ENCODE measurements around the gene PNKD.

Gene PNKD

DNA sequence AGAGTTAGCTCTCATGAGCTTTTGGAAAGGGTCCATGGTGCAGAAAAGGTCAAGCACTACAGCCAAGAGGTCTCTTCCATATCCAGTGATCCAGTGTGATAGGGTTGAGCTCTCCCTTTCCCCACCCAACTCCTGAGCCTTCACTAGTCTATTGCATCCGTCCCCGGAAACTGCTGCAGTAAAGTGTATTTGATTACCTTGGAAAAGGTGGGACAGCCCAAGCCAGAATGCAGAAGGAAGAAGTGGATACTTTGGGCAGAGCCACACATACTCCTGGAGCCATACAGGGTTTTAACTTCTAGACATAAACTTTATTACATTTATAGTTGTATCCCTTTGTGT lies 3.6 kb downstream of the PNKD start:
- DNase-seq, result no peak

DNA sequence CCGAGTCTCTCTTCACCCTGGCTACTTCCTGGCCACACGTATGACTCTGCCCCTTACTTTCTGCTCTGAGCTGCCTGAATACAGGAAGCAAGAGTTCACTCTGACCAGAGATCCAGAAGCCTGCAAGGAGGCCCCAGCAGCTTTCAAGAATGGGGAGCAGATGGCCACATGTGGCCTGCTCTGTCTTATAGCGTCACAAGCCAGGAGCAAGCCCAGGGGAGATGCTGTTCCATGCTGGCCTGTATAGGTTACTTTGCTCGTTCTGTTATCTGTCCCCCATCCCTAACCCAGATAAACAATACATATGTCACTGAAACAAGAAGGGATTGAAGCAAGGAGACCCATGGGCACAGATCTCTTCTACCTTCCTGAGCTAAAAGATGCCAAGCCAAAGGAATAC lies 4.3 kb downstream of the PNKD start:
- DNase-seq, result no peak

DNA sequence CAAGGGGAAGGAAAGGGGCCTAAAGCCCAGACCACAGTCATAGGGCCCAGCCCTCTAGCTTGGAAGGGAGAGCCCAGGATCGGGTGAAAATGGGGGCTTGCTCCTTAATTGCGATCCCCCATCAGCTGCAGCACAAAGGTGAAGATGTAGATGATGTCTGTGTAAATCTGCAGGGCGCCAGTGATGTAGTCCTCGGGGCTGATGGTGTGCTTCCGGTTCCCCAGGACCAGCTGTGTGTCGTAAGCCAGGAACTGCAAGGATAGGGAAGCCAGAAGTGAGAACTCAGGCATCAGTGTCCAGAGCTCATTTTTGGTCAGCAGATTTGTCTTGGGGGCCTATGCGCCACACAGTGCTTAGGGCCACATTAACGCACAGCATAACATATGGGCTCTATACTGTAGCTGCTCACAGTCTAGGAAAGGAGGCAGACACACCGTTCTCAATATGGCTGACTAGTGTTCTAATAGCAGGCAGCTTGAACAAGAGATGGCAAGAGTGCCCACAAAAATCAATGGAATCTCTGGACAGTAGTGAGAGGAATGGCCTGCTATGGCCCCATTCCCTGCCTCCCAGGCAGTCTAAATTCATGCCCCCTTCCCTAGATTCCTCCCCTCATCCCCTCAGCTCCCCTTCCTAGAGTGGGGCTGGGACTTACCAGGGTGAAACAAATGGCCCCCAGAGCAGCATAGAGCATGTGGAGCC lies 5.2 kb downstream of the PNKD start:
- DNase-seq, result no peak

DNA sequence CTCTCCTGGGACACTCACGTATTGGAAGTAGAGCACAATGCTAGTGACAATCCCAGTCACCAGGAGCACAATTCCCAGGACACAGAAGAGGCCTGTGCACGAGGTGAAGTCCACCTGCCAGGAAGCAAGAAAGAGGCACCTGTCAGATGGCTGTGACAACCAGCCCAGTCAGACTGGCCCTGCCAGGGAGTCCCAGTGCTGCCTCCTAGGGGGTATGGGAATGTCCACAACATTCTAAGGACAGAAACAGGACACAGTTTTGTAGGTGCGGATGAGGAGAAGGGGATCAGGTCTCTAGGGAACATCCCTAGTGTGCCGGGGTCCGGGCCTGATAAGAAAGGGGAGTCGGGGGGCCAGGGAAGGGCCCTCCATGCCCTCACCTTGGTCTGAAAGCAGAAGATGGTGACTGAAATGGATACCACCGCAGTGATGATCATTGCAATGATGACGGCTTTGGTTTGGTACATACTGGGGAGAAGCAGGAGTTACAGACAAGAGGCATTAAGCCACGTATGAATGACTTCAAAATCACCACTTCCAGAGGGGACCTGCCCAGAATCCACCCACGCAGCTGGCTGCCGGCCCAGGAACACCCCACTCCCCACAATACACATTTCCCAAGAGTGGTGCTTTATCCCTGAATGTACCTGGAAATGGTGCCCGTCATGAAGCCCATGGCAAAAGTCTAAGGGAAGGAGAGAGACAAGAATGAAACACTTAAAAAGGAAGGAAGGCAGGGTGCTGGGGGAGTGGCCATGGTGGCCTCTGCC lies 6.9 kb downstream of the PNKD start:
- no peak for DNase-seq

DNA sequence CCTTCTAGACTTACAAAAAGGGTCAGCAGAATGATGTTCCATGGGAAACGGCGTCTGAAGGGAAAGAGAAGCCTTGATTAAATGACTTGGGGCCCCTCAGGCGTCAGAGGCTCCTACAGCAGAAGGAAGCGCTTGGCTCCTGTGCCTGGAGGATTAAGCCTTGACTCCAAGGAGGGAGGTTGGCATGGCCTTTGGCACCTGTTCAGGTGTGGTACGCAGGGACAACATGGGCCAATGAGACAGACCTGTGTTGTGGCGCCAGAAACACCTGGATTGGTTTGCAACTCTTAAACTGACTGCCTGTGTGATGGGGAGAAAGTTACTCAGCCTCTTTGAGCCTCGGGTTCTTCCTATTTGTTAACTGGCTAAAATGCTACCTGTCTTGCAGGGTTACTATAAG lies 7.6 kb downstream of the PNKD start:
- no peak for DNase-seq

DNA sequence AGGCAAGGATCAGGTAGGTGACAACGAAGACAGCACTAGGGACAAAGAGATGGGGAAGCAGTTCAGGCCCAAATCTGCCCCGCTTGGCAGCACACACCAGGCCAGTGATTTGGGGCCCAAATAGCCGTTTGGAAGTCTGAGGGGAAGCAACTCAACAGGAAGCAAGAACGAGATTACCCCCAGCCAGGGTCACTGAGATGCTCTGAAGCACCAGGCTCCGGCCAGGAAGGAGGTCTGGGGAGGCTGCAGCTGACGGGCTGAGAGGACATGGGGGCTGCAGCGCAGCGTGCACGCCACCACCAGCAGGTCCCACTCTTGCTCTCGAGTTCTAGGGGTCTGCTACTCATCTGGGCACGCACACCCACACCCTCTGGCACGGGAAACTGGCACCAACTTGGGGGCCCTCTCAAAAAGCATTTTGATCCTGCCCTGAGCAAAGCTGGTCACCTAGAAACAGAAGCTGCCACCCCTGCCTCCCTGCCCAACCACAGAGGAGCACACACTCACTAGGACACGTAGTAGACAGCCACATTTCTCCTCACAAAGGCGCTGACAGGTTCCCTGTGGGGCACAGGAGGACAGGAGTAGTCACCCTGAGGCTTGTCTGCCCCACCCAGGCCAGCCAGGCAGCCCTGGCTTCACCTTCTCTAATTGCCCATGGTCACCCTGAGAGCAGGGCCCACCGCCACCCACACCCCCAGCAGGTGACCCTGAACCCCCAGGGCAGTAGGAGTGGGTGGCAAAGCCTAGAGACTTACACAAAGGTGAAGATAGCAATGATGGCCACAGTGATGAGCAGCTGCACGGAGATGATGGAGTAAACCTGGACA lies 8.4 kb downstream of the PNKD start:
- no peak for DNase-seq

DNA sequence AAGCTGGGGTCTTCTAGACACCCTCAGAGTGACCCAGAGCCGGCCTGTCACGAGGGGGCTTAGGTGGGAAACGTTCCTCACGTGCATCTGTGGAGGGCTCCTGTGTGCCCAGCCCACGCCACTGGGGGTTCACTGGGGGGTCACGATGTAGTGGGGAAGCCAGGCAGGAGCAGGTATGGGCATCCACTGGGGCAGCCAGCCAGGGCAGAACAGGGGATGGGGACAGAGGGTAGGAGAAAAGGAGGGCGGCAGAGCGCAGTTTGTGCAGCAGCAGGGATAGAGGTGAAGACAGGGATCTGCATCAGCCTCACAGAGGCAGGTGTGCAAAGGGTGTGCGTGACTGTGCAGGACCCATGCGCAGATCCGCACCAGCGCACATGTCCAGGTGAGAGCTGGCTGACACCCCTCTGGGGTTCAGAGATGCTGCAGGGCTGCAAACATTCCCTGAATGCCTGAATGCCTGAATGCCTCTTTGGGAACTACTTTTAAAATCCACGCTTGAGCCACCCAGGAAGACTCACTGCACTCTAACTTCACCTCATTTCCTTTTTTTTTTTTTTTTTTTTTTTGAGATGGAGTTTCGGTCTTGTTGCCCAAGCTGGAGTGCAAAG lies 10.0 kb downstream of the PNKD start:
- no peak for DNase-seq

DNA sequence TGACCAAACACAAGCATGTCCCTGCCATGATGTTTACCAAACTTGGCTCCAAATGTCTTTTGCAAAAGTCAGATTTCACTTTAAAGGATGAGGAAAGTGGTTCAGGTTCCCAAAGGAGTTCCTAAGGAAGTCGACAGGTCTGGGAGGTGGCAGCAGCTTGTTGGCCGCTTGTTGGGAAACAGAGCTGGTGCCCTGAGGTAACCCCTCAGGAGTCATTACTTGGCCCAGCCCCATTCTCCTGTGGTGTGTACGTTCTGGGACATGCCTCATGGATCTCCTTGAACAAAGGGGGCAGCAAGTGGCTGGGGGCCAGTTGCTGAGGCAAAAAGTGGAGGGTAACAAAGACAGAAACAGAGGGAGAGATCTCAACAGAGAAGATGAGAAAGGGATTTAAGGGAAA lies 11.1 kb downstream of the PNKD start:
- no peak for DNase-seq

DNA sequence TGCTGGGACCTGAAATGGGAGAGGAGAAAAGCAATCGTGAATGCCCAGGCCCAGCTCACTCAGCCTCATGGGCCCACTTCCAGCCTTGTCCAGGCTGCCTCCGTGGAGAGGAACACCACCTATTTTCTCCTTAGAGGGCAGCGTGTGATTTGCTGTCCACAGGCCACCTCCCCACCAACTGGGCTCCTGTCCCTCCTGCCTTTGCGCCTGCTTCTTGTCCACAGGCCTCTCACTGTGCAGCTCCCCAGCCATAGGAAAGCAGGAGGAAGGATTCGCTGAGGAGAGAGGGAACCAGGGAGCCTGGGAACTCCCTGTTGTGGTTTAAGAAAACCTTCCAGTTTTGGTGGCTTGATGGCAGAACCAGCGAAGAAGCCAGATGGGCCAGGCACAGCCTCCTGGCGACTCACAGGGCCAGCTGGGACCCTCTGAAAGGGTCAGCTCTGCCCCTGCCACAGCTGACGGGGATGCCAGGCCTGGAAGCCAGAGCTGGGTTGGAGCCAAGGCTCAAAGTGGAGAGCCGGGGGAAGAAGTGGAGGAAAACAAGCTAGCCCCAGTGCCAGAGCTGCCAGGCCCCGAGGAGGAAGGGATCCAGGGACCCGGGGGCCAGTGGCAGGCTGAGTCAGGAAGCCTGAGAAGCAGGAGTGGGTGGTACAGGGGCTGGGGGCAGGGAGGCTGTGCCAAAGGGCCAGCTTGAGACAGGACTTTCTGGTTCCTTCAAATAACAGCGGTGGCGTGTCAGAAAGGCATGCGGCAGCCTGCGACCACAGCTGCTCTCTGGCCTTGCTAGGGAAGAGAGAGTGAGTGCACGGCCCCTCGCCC lies 12.1 kb downstream of the PNKD start:
- no peak for DNase-seq

DNA sequence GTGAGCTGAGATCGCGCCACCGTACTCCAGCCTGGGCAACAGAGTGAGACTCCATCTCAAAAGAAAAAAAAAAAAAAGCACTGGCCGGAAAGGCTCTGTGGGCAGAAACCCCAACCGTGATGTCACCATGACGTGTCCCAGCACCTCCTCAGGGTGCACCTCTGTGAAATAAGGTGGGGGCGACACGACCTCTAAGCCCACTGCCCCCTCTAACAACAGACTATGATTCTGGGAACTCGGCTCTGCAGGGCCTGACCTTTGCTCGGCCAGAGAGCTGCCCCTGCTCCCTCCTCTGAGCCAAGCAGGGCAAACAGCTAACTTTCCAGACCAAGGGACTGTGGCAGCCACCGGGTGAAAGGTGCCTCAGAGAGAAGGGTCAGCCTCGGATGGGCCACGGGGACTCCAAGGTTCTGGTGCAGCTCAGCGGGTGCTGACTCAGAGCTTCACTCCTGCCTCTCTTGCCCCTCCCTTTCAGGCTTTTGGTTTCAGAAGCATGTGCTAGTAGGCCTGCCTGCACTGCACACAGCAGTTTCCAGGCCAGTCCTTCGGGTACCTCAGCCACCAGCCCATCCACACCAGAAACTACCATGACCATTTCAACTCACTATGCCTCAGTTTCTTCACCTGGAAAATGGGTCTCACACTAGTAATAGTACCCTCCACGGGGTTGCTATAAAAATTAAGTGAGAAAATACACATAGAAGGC lies 13.9 kb downstream of the PNKD start:
- peak; percentile 48 to 58 for DNase-seq

DNA sequence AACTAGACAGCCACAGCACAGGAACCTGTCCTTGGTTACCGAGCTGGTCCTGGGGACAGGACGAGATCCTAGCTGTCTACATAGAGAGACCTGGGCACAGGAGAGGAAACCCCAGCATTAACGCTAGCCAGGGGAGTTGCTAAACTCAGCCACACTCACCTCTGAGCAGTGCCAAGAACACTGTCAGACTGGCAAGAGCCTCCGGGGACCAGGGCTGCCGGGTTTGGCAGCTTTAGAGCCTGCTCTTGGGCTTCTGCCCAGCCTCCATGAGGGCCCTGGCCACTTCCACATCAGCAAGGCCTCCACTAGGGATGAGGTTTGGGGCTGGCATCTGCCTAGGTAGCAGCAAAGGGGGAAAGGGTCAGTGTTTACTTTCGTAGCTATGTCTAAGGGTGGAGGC lies 15.3 kb downstream of the PNKD start:
- DNase-seq, result no peak

DNA sequence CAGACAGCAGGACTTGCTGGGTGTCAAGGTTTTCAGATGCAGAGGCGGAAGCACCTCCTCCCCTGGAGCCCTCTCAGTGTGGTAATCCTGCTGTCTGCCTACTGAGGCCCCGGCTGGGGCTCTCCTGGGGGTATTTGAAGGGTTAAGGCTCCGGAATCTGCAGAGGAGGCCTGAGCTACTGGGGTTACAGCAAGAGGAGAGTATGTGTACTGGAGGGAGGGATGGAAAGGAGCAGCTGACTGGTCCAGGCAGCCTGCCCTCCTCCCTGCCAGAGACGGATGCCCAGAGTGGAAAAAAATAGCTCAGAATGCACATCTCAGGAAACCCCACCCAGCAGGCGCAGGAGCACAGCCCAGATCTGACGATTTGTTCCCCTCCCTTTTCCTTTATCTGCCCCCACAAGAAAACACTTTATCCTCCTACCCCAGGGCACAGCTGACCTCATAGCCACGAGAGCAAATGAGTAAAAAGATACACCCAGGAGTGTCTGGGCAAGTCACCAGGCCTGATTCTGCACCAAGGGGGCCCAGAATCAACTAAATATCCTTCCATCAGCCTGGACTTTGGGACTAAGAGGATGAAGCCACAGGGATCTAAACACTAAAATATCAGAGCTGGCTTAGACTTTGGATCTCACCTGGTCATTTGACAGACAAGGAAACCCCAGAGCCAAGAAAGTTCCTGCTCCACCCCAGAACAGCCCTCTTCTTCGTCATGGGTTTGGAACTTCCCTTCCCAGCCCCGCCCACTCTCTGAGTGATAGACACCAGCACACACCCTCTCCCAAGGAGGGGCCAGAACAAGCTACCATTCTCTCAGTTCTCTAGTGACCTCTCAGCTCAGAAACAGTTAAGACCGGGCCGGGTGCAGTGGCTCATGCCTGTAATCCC lies 16.5 kb downstream of the PNKD start:
- peak; percentile 59 to 85 for DNase-seq

DNA sequence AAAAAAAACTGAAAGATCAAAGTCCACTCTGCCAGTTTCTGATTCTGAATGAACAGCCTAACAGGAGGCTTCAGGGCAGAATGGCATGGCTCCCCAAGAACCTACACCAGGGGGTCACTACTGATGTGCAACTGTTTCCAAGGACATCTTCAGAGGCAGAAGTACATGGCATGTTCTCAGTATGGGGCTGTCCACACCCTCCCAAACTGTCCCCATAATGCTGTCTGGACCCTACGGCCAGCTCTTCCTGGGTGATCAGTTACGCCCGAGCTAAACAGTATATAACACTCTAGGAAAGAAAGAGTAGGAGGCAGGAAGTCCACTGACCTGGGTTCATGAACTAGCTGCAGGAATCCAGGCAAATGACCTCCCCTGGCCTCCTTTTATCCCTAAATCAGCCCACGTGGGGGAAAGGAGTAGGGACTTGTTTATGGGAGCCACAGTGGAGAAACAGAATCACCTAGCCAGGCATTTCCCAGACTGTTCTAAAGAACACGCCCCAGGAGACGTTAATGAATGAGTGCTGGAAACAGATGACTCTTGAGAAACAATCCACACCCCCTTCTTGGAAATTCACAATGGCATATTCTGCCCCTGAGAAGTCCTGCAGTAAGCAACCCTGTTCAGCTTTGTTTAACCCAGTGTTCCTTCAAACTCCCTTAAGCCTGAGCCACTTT lies 19.5 kb downstream of the PNKD start:
- no peak for DNase-seq

DNA sequence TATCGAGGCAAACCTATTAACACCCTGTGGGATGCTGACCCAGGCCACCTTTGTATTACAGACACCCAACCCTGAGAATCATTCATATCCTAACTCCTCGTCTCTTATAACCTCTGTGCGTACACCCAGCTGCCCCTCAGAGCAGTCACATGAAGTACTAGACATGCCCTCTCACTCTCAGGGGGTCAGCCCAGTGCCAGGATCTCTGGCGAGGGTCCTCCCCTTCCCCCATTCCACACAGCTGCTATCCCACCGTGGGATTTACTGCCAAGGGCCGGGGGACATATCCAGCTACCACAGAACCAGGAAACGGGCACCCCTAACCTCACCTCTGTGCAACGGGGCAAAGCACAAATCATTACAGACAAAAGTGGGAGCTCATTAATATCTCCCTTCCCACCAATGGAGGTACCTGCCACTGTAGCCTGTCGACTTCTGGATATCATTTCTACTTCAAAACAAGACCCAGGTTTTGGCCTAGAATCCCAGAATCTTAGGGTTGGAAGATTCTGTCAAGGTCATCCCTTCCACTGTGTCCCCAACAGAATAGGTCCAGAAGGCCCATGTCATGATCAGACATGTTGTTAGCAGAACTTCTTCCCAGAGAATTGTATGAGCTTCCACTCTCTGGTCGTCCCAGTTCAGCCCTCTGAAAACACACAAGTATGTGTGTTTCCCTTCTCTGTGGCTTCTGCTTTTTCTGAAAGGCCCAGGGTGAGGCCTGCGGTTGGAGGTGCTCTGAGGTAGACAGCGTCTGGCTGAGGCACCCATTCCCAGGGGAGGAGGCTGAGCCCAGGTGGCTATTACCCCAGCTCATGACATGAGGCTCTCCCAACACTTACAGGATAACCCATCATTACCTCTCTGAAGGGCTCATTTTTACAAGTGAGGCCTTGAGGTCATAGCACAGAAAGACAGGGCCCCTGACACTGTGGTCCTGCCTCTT lies 20.3 kb downstream of the PNKD start:
- peak in 1 of 2 experiments; percentile 41 for DNase-seq

DNA sequence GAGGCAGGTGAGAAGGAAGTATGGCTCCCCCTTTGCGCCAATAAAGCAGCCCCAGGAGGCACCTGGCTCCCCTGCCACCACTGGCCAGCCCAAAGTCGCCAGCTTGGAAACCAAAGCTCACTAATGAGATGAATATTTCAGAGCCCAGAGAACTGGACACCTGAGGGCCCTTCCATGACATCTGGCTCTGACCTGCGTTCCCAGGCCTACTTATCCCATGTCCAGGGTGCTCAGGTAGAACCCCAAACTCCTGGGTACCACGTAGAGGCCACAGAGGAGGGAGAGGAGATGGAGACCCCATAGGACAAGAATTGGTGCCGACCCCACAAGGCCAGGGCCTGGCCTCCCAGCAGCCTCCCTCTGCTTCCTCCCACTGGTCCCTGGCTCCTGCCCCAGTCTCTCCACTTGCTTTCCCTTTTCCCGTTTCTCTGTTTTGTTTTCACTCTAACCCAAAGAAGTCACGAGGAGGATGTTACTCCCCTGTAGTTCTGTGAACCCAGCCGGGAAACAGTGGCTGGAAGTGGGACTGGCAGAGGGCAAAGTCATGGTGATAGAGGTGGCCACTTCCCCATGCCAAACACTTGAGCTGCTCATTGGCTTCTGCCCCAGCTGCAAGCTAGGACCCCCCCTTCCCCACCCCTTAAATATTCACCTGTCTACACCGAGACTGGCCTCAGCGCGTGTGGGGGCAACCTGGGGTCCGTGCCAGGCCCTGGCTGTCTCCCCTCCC lies 21.2 kb downstream of the PNKD start:
- no peak for DNase-seq

DNA sequence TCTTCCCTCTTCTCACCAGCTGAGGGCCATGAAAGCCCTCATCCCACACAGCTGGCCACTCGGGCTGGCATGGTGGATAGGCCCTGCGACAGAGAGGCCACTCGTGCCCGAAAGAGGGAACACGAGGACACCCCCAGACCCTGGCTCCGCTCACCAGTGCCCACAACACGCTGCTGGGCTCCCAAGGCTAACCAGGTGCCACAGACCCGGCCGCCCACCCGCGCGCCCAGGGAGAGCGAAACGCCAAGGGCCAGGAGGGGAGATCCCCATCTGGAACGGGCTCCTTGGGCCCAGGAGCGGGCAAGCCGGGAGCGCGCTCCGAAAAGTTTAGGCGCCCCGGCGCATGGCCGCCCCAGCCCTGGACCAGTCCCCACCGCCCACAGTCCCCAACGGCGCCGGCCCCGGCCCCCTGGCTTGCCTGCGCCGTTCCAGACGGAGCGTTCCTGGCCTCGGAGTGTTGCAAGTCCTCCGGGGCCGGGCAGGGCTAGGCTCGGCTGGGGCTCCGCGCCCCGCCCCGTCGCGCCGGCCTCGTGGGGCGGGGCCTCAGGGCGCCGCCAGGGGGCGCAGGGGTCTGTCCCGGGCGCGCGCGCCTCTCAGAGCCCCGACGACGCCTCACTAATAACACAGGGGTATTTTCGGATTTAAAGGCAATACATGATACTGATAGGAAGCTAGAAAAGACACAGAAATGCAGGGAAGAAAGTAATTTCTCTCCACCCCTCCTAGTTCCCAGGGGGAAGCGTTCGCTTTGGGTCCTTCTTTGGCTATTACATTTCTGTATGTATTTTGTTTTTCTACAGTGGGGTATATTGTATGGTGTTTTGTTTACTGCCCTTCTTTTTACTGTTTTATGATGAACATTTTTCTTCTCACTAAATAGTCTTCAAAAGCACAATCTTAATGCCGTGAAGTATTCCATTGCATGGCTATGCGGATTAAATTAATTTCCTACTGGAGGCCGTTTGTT lies 22.0 kb downstream of the PNKD start, which contains the start of gene TMBIM1:
Gene TMBIM1 (minus strand): TSS at position 456 of the 967 bp plus-strand sequence. CDS start 10,362 bp downstream, outside the sequence.
- peak; percentile 72 to 81 for DNase-seq
